A375 (cell line): Measurements from ENCODE around the gene DPM2. TPM values are rescaled to one million over a fixed set of nuclear protein-coding genes. Genes with fewer than 3 reads are reported as not detected.

Experiments used
- total RNA-seq: library from RNA; depleted of rRNA; stranded (reverse); fragments of >200 nt; shearing (Covaris generic); gene quantifications from 2 replicates; pipeline ENCODE4 v1.2.3, GENCODE V29; 2014; rRNA removed

Gene DPM2
- 59.2 and 83.0 TPM in 2 replicates for total RNA-seq

GRCh38 chr9:127937388-127938297 lies at the start of gene DPM2:
Gene DPM2 (minus strand): TSS chr9:127937854. CDS start chr9:127937820, 34 bp downstream.

GRCh38 chr9:127980706-127981558 lies 43.3 kb upstream of the DPM2 start, which contains the start of gene EEIG1:
Gene EEIG1 (minus strand): TSS chr9:127980989. CDS start chr9:127980137, 852 bp downstream.

GRCh38 chr9:127930231-127931091 lies 7.2 kb downstream of the DPM2 start, which contains the start of gene PIP5KL1:
Gene PIP5KL1 (minus strand): TSS chr9:127930777. CDS start chr9:127930752, 25 bp downstream.

GRCh38 chr9:127916720-127917581 lies 20.7 kb downstream of the DPM2 start, which contains the start of gene ST6GALNAC4:
Gene ST6GALNAC4 (minus strand): TSS chr9:127917041. CDS start chr9:127916419, 622 bp downstream.

GRCh38 chr9:127899128-127899943 lies 38.3 kb downstream of the DPM2 start, which contains the start of gene ST6GALNAC6:
Gene ST6GALNAC6 (minus strand): TSS chr9:127899603. CDS start chr9:127897981, 1,622 bp downstream.

Other genes starting within 250 kb of the DPM2 start
- gene CFAP157, start 230.9 kb downstream of the DPM2 start, total RNA-seq: 0.30 TPM in 1 of 2 replicates, not detected in the other
- gene PTRH1, start 222.2 kb downstream of the DPM2 start, total RNA-seq: 34.8 and 42.8 TPM in 2 replicates
- 0.16 and 0.30 TPM in 2 replicates for gene TTC16, start 221.8 kb downstream of the DPM2 start, total RNA-seq
- gene TOR2A, start 202.6 kb downstream of the DPM2 start, total RNA-seq: 9.2 and 12.1 TPM in 2 replicates
- gene SH2D3C, start 159.2 kb downstream of the DPM2 start, total RNA-seq: 0.08 TPM in 2 replicates
- 43.5 and 49.8 TPM in 2 replicates for gene CDK9, start 151.8 kb downstream of the DPM2 start, total RNA-seq
- gene FPGS, start 135.0 kb downstream of the DPM2 start, total RNA-seq: 85.7 and 115 TPM in 2 replicates
- 13.6 and 14.7 TPM in 2 replicates for gene ENG, start 83.2 kb downstream of the DPM2 start, total RNA-seq
- gene AK1, start 60.2 kb downstream of the DPM2 start, total RNA-seq: 56.5 and 58.5 TPM in 2 replicates
- 7.4 and 14.4 TPM in 2 replicates for gene ST6GALNAC6, start 38.3 kb downstream of the DPM2 start, total RNA-seq
- gene ST6GALNAC4, start 20.8 kb downstream of the DPM2 start, total RNA-seq: 27.4 and 29.0 TPM in 2 replicates
- gene PIP5KL1, start 7.1 kb downstream of the DPM2 start, total RNA-seq: 2.7 and 6.8 TPM in 2 replicates
- 8.5 and 10.4 TPM in 2 replicates for gene EEIG1, start 43.1 kb upstream of the DPM2 start, total RNA-seq
- 15.0 and 18.6 TPM in 2 replicates for gene NAIF1, start 129.5 kb upstream of the DPM2 start, total RNA-seq
- 40.8 and 52.1 TPM in 2 replicates for gene SLC25A25, start 130.4 kb upstream of the DPM2 start, total RNA-seq
- 124 and 149 TPM in 2 replicates for gene PTGES2, start 189.9 kb upstream of the DPM2 start, total RNA-seq
- gene LCN2, start 211.6 kb upstream of the DPM2 start, total RNA-seq: 0.98 and 4.4 TPM in 2 replicates
- gene BBLN, start 222.4 kb upstream of the DPM2 start, total RNA-seq: 135 and 168 TPM in 2 replicates